GM19023 (cell line): ENCODE measurements around the gene MGLL.

Experiments used
- ATAC-seq: cut with Tn5 transposase; IDR thresholded peaks from one replicate; pipeline ENCODE4 v1.9.1; 2021; ENCODE audit warnings: mild to moderate bottlenecking, moderate library complexity; ENCODE audit not compliant: unreplicated experiment

The MGLL gene

GRCh38 chr3:127729556-127730056 lies 92.7 kb downstream of the MGLL start:
- no peak for ATAC-seq

DNA sequence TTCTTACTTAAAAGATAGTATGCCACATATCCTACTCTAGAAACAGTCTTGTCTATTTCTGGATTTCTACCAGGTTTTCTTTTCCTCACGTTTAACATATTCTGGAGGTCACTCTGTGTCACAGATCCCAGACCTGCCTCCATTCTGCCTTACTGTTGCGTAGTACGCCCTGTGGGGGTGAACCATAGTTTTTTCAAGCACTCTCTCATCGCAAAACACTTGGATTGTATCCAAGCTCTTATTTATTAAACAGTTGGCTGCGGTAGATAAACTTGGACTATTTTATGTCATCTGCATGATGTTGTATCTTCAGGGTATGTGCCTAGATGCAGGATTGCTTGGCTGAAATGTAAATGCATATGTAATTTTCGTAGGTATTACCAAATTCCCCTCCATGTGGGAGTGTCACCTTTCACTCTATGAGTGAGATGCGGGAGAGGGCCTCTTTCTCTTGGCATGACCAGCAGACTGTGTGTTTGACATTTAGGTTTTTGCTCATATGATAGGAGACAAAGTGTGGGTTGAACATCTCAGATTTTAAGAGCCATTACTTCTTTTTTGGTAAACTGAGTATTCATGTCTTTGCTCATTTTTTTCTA lies 93.8 kb downstream of the MGLL start:
- ATAC-seq: no peak

GRCh38 chr3:127726894-127727293 lies 95.4 kb downstream of the MGLL start:
- ATAC-seq: no peak

DNA sequence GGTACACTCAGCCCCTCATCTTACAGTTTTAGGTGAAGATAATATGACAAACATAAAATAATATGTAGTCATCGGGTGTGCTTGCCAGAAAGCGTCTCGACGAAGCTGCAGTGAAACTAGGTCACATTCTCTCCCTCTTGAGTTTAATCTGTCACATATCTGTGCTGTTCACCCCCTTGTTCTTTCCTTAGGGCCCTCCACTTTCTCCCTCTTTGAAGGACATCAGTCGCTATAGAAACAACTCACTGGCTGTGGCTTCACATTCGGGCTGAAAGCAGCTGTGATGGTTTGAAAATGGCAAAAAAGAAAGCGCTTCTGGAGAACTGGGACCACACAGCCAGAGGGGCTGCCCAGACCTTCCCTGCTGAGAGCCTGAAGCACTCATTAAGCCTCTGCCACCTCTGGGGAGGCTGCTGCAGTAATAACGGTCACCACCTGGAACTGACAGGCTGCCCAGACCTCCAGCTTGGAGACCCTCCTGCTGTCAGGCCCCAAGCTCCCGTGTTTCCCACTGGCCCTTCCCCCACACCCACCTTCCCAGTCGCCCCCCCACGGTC lies 99.2 kb downstream of the MGLL start:
- no peak for ATAC-seq

DNA sequence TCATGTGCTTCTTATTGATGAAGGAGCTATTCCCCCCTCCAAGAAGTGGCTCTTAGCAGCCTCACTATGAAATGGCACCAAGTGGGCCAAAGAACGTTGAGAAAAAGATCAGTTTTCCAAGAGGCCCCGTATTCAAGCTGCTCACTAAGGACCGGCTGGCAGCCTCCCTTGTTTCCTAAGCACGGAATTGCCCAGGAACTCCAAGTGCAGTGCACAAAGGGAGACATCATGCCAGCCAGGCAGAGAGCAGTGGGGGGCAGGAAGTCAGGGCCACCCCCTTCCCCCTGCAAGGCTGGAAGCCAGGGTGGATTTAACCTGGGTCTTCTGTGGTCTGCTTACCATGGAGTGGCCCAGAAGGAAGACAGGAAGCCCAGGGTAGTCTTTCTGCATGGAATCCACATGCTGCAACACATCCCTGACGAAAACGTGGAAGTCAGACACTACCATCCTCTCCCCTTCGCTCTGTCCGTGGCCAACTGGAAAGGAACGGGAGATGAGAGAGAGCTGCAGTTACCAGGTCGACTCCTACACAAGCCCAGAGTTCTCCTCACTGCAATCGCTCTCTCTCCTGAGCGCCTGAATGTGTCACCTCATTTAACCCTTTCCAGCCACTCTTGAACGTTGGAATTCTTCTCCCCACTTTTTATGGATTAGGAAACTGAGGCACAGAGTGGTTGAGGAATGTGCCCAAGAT lies 100.1 kb downstream of the MGLL start:
- no peak for ATAC-seq

GRCh38 chr3:127720985-127721935 lies 101.1 kb downstream of the MGLL start:
- ATAC-seq: no peak

- ATAC-seq: no peak
These were observed 102.0 kb downstream of the MGLL start for GRCh38 chr3:127720161-127720823.

DNA sequence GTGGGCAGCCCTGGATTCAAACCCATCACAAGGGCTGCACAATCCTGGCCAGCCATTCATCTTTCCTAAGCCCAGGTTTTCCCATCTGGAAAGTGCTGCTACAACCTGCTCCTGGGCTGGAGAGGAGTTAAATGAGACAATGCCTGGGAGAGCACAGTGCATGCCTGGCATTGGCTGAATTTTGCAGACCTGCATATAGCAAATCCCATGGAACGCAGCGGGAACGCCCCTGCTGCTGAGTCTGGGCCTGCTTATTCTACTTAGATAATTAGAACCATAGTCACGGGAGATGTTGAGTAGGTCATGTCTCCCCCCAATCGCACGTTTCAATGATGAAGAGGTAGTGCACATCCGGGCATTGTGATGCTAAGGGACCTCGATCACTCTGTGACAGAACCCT lies 102.9 kb downstream of the MGLL start:
- ATAC-seq: no peak

DNA sequence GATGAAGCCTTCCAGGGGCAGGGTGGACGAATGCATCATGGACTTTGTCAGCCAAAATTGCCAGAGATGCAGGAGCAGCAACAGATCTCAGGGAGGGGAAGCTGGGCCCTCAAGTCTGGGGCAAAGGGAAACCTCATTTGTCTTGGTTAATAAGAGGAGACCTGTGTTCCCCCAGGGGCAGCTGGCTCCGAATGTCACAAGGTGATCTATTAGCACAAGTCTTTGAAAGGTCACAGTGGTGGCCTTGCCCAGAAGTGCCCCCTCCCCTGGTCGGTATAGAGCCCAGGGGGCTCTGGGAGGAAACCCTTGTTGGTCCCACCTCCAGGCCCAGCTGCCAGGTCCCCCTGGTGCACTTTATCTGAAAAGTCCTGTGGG lies 103.4 kb downstream of the MGLL start:
- no peak for ATAC-seq

GRCh38 chr3:127718245-127718915 lies 103.9 kb downstream of the MGLL start:
- ATAC-seq: no peak

DNA sequence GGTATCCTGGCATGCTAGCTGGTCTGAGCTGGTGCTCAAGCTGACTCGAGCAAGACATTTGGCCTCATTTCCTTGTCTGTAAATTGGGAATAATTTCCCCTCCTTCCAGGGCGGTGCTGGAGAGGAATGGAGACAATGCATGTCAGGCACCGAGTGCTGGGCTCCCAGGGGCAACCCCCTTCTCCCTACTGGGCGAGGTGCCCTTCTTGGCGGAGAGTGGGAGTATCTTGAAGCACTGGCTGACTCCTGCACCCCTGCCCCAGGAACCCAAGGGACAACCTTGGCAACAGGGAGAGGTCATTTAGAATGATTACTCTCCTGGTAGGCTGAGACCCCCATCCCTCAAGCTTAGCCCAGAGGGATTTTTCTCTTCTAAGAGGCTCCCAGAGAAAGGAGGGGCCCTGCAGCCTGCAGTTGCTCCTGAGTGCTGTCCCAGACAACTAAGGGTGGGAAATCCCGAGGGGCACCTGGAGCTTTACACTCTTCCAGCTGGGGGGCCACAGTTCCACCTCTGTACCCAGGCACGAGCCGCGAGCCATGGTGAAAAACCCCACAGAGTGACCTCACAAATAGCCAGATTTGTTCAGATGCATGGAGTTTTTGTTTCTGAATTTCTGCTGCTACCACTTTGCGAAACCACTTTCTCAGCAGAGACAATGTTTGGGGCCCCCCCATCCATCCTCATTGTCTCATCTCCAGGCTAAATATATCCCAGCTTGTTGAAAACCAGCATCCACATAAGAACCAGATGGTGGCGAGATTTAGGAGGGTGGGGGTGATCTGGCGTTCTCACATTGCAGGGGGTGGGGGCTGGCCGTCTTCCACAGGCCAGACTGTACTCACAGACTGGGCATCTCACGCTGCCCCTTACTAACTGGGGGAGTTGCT lies 104.7 kb downstream of the MGLL start:
- no peak for ATAC-seq

- ATAC-seq: no peak
These were observed 105.9 kb downstream of the MGLL start for GRCh38 chr3:127716384-127716783.

GRCh38 chr3:127715532-127715931 lies 106.8 kb downstream of the MGLL start:
- no peak for ATAC-seq

DNA sequence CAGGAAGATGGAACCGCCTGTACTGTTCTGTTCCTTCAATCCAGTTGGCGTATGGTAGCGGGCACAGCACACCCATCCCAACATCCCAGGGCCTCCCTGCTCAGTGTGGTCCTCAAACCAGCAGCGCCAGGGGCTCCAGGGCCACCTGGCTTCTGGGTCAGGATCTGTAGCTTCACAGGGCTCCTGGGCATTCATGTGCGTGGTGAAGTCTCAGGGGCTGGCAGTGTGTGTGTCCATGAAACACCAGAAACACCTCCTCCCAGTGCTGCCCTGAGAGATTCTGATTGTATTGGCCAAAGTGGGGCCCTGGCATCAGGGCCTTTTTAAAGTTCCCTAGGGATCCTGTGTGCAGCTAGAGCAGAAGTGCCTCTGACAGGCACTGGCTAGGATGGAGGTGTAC lies 107.4 kb downstream of the MGLL start:
- no peak for ATAC-seq

DNA sequence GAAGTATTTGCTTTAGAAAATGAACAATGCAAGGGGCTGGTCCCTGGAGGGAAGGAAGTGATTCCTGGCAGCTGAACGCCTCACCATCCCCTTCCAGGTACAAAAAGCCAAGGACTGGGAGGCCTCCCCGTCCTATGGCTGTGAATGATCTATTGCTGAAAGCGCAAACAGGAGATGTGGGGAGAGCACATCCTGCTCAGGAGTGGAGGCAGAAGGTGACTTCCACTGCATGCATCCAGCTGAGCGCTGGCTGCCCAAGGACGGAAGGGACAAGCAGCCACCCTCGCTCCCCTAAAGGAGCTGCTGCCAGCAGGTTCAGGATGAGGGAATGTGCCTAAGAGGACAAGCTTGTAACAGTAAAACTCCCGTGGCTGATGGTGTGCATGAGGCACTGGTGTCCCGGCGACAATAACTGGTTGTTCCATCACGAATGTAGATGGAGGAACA lies 108.2 kb downstream of the MGLL start:
- ATAC-seq: no peak

DNA sequence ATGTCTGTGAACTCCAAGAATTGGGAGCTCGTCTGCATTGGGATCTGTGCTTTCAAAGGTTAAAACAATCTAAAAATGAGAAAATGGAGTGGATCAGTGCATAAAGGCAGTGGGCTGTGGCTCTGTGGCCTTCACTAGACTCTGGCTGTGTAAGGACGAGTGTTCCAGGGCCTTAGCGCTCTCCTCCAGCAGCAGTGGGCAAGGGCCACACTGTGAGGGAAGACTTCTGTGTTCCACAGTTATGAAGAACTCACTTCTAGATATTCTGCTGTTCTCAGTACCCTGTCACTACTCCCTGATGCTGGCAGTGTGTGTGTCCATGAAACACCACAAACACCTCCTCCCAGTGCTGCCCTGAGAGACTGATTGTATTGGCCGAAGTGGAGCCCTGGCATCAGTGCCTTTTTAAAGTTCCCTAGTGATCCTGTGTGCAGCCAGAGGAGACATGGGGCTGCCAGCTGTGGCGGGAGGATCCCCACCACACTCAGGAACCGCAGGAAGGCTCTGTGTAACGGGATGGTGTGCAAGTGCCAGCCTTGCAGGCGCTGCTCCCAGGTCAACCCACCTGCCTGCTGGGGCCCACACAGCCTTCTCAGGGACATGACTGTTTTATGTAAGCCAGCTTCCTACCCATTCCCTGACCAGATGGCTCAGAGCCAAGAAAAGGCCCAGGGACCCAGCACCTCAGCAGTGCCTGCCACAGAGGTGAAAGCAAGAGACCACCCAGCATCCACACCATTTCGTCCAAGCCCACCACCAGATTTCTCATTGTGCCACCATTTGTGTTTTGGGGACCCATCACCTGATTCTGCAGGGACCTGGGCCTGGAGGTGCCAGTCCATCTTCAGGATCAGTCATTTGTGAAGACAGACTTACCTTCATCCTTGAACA lies 109.2 kb downstream of the MGLL start:
- ATAC-seq: no peak

GRCh38 chr3:127712461-127712860 lies 109.9 kb downstream of the MGLL start:
- no peak for ATAC-seq

DNA sequence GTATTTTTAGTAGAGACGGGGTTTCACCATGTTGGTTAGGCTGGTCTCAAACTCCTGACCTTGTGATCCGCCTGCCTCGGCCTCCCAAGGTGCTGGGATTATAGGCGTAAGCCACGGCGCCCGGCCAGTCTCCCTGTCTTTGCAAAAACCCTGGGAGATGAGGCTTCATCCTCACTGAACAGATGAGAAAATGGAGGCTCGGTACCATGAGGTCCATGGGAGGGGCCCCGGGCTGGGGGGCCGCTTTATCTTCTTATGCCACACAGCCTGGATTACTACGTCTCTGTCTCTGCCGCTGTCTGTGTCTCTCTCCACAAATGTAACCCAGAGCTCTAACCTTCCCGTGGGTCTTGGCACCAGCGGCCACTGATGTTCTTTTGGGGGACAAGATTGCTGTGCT lies 110.4 kb downstream of the MGLL start:
- no peak for ATAC-seq
